IMR-90 (cell line): Measurements from ENCODE around the gene HS6ST2. TPM values are rescaled to one million over a fixed set of nuclear protein-coding genes. Genes with fewer than 3 reads are reported as not detected.

ENCODE experiments used
- ATAC-seq: fragments of 200-7000 bp; cut with Tn5 transposase; 2 replicates; pipeline ENCODE4 v1.9.1; 2020; ENCODE audit warnings: low read depth, mild to moderate bottlenecking, moderate library complexity
- BruUV-seq: library from RNA; stranded (reverse); fragments of 400-500 nt; replicated peaks from 2 replicates; lab custom pipeline; 2021; lab: Mats Ljungman, UMichigan
- CTCF ChIA-PET: fragments of 300-600 bp; formaldehyde crosslinking; extraction: SDS; loops from one replicate; lab custom pipeline; 2021; ENCODE audit warnings: antibody characterized with exemption; lab: Yijun Ruan, JAX
- POLR2A ChIA-PET: fragments of 300-600 bp; sonication (Branson Sonifier 250); formaldehyde crosslinking; loops from one replicate; lab custom pipeline; 2022; ENCODE audit warnings: antibody characterized with exemption; ENCODE audit not compliant: unreplicated experiment; lab: Charles Lee
- DNase-seq: peaks from one replicate; pipeline ENCODE4 v3.0.0; 2013
- H2AFZ ChIP-seq: replicated peaks from 2 replicates; pipeline ENCODE3; 2013; ENCODE audit warnings: low read length, mild to moderate bottlenecking; ENCODE audit not compliant: poor library complexity
- H2AK5ac ChIP-seq: 2 replicates; pipeline ENCODE4 v1.6.1; 2013; ENCODE audit warnings: low read depth, low read length, inconsistent platforms
- H2AK9ac ChIP-seq: replicated peaks from 2 replicates; pipeline ENCODE3; 2013; ENCODE audit warnings: mild to moderate bottlenecking, low read depth, low read length, moderate library complexity; ENCODE audit not compliant: poor library complexity
- H2BK120ac ChIP-seq: 2 replicates; pipeline ENCODE4 v1.6.1; 2013; ENCODE audit warnings: low read depth, low read length, inconsistent platforms
- H2BK15ac ChIP-seq: 3 replicates; pipeline ENCODE4 v1.6.1; 2013; ENCODE audit warnings: low read depth, low read length, inconsistent platforms
- H2BK20ac ChIP-seq: 2 replicates; pipeline ENCODE4 v1.6.1; 2013; ENCODE audit warnings: low read depth, mild to moderate bottlenecking, inconsistent platforms, low read length, moderate library complexity
- H2BK5ac ChIP-seq: 2 replicates; pipeline ENCODE4 v1.6.1; 2013; ENCODE audit warnings: mild to moderate bottlenecking, low read depth, low read length, inconsistent platforms; ENCODE audit not compliant: poor library complexity, severe bottlenecking
- H3K14ac ChIP-seq: replicated peaks from 2 replicates; pipeline ENCODE4 v1.6.1; 2013; ENCODE audit warnings: low read depth, low read length, inconsistent platforms
- H3K18ac ChIP-seq: 2 replicates; pipeline ENCODE4 v1.6.1; 2013; ENCODE audit warnings: low read depth, low read length, control low read depth
- H3K23ac ChIP-seq: 2 replicates; pipeline ENCODE4 v1.6.1; 2013; ENCODE audit warnings: low read depth, low read length, inconsistent platforms
- H3K27ac ChIP-seq: 2 replicates; pipeline ENCODE4 v1.5.1; 2013; ENCODE audit warnings: mild to moderate bottlenecking, control low read depth, low read length; ENCODE audit not compliant: insufficient read depth
- H3K27me3 ChIP-seq: 2 replicates; pipeline ENCODE4 v1.6.1; 2013; ENCODE audit warnings: low read length; ENCODE audit not compliant: control insufficient read depth, insufficient read depth
- H3K36me3 ChIP-seq: 2 replicates; pipeline ENCODE4 v1.6.1; 2013; ENCODE audit warnings: low read length, mixed read lengths; ENCODE audit not compliant: control insufficient read depth, insufficient read depth
- H3K4ac ChIP-seq: 2 replicates; pipeline ENCODE4 v1.6.1; 2013; ENCODE audit warnings: low read depth, low read length, inconsistent platforms
- H3K4me1 ChIP-seq: 2 replicates; pipeline ENCODE4 v1.6.1; 2013; ENCODE audit warnings: low read length, mixed read lengths; ENCODE audit not compliant: control insufficient read depth, insufficient read depth
- H3K4me2 ChIP-seq: 2 replicates; pipeline ENCODE4 v1.6.1; 2013; ENCODE audit warnings: low read depth, mild to moderate bottlenecking, control low read depth, low read length, moderate library complexity
- H3K4me3 ChIP-seq: 2 replicates; pipeline ENCODE4 v1.5.1; 2013; ENCODE audit warnings: low read depth, mild to moderate bottlenecking, control low read depth, low read length, moderate library complexity; ENCODE audit not compliant: insufficient read depth
- H3K56ac ChIP-seq: 2 replicates; pipeline ENCODE4 v1.6.1; 2013; ENCODE audit warnings: low read length, inconsistent platforms; ENCODE audit not compliant: insufficient read depth; ENCODE audit errors: extremely low read depth
- H3K79me1 ChIP-seq, 2 experiments: 2 replicates each; pipeline ENCODE4 v1.6.1; 2013; ENCODE audit warnings: low read length in 2 of 2, inconsistent platforms in 1 of 2, low read depth in 1 of 2
- H3K9ac ChIP-seq: 2 replicates; pipeline ENCODE4 v1.6.1; 2013; ENCODE audit warnings: low read depth, low read length, control low read depth
- H3K9me1 ChIP-seq: 2 replicates; pipeline ENCODE4 v1.6.1; 2013; ENCODE audit warnings: low read length, inconsistent platforms; ENCODE audit not compliant: insufficient read depth
- H3K9me3 ChIP-seq: 2 replicates; pipeline ENCODE4 v1.6.1; 2013; ENCODE audit warnings: low read length; ENCODE audit not compliant: control insufficient read depth, insufficient read depth
- H4K20me1 ChIP-seq: 2 replicates; pipeline ENCODE4 v1.6.1; 2013; ENCODE audit warnings: low read length, inconsistent platforms; ENCODE audit not compliant: insufficient read depth
- H4K5ac ChIP-seq: 2 replicates; pipeline ENCODE4 v1.6.1; 2013; ENCODE audit warnings: mild to moderate bottlenecking, low read depth, low read length, control low read depth
- H4K8ac ChIP-seq, 2 experiments: 2 replicates each; pipeline ENCODE4 v1.6.1; 2013; ENCODE audit warnings: low read depth in 2 of 2, low read length in 2 of 2, control low read depth in 1 of 2, inconsistent platforms in 1 of 2
- H4K91ac ChIP-seq: 2 replicates; pipeline ENCODE4 v1.6.1; 2013; ENCODE audit warnings: low read depth, low read length, inconsistent platforms; ENCODE audit not compliant: insufficient read depth
- CEBPB ChIP-seq: IDR thresholded peaks from 2 replicates; pipeline ENCODE4 v1.6.1; 2012; ENCODE audit warnings: low read depth, low read length, improper control_type of control experiment
- CTCF ChIP-seq: conservative IDR thresholded peaks from 2 replicates; pipeline ENCODE4 v1.5.1; 2012; ENCODE audit warnings: mild to moderate bottlenecking, low read depth, low read length, improper control_type of control experiment
- ELK1 ChIP-seq: fragments of 150-350 bp; IDR thresholded peaks from 2 replicates; pipeline ENCODE4 v1.6.1; 2016; ENCODE audit warnings: low read depth, mild to moderate bottlenecking, low read length, moderate library complexity, borderline replicate concordance
- FOS ChIP-seq: fragments of 150-350 bp; IDR thresholded peaks from 2 replicates; pipeline ENCODE4 v1.6.1; 2016; ENCODE audit warnings: low read depth, low read length
- MAFK ChIP-seq: IDR thresholded peaks from 2 replicates; pipeline ENCODE4 v1.6.1; 2012; ENCODE audit warnings: low read depth, low read length, improper control_type of control experiment
- MAZ ChIP-seq: IDR thresholded peaks from 2 replicates; pipeline ENCODE4 v1.6.1; 2012; ENCODE audit warnings: low read depth, mild to moderate bottlenecking, low read length, improper control_type of control experiment, moderate library complexity, borderline replicate concordance
- MXI1 ChIP-seq: IDR thresholded peaks from 2 replicates; pipeline ENCODE4 v1.6.1; 2012; ENCODE audit warnings: low read depth, mild to moderate bottlenecking, low read length, moderate library complexity, borderline replicate concordance
- POLR2A ChIP-seq: IDR thresholded peaks from 2 replicates; pipeline ENCODE4 v1.6.1; 2012; ENCODE audit warnings: mild to moderate bottlenecking, low read depth, low read length
- RCOR1 ChIP-seq: IDR thresholded peaks from 2 replicates; pipeline ENCODE4 v1.6.1; 2012; ENCODE audit warnings: mild to moderate bottlenecking, low read length, improper control_type of control experiment; ENCODE audit not compliant: insufficient replicate concordance
- RFX5 ChIP-seq: IDR thresholded peaks from 2 replicates; pipeline ENCODE4 v1.8.0; 2012; ENCODE audit warnings: low read depth, mild to moderate bottlenecking, low read length, moderate library complexity
- SMC3 ChIP-seq: fragments of 150-350 bp; IDR thresholded peaks from 2 replicates; pipeline ENCODE4 v1.6.1; 2016; ENCODE audit warnings: low read depth, mild to moderate bottlenecking, antibody characterized with exemption, low read length, moderate library complexity
- dilution Hi-C: fragments of 300-500 bp; cut with HindIII; formaldehyde crosslinking; loops from one replicate; pipeline ENCODE4 v1.14.3; 2018; ENCODE audit warnings: low sequenced_read_pairs; ENCODE audit not compliant: unreplicated experiment
- in situ Hi-C: fragments of 300-500 bp; cut with MboI; formaldehyde crosslinking; loops from 3 replicates; pipeline ENCODE4 v1.14.3; 2019; ENCODE audit warnings: low sequenced_read_pairs, inconsistent platforms, mixed read lengths
- intact Hi-C: fragments of 100-400 bp; cut with micrococcal nuclease; formaldehyde crosslinking; loops from 2 replicates; pipeline ENCODE4 v1.10.0; 2022
- polyA plus RNA-seq, 3 experiments: library from polyadenylated mRNA; depleted of rRNA; stranded (reverse); fragments of >200 nt; gene quantifications; 2 replicates each; pipeline ENCODE4 v1.2.3, GENCODE V29; 2012; ENCODE audit warnings: low replicate concordance in 1 of 3
- total RNA-seq: library from RNA; depleted of rRNA; stranded (reverse); fragments of >200 nt; gene quantifications from 2 replicates; pipeline ENCODE4 v1.2.3, GENCODE V29; 2012

HS6ST2 gene
- total and polyA plus RNA-seq, 2 of the 4 experiments (the other 2 are of a cell fraction), result not detected

- in situ Hi-C loops, result loop anchor here (10.0 to 25.0 kb wide), 3 partner anchors 345 to 802 kb away; no protein-coding TSS in a partner anchor
- no peak overlapping the region for H2BK5ac ChIP-seq
Observed at GRCh38 chrX:132639446-132639845, 319.0 kb downstream of the HS6ST2 start.

More at GRCh38 chrX:132639446-132639845, 319.0 kb downstream of the HS6ST2 start:
- Histone ChIP-seq H3K27me3 (peaks cover 12% of the 10 kb centered on the region), H4K91ac (no peak overlapping the region), H3K4me3 (no peak overlapping the region), H3K18ac (no peak overlapping the region), H3K79me1 (no peaks in the 10 kb centered on the region), H4K20me1 (no peaks in the 10 kb centered on the region), H3K27ac (no peak overlapping the region), H3K9me3 (no peaks in the 10 kb centered on the region), H2BK15ac (no peak overlapping the region), H2AFZ (no peak overlapping the region), H3K23ac (no peak overlapping the region), H3K4me2 (no peak overlapping the region), H3K36me3 (no peaks in the 10 kb centered on the region), H2BK20ac (no peak overlapping the region), H3K9me1 (no peaks in the 10 kb centered on the region), H3K4ac (no peak overlapping the region), H3K9ac (no peak overlapping the region), H4K8ac (no peak overlapping the region), H2AK5ac (no peak overlapping the region), H4K5ac (no peak overlapping the region), H3K4me1 (no peaks in the 10 kb centered on the region), H2BK120ac (no peak overlapping the region), H3K56ac (no peak overlapping the region), H2AK9ac (no peak overlapping the region), H3K14ac (no peak overlapping the region)
- ATAC-seq, result no peak
- POLR2A ChIA-PET, result no interaction called here
- CTCF ChIA-PET, result no interaction called here
- DNase-seq, result no peak
- no TSS peak for BruUV-seq
- TF ChIP-seq SMC3 (no peak), RFX5 (no peak), MAFK (no peak), CTCF (no peak), FOS (no peak), RCOR1 (no peak), MAZ (no peak), ELK1 (no peak), MXI1 (no peak), POLR2A (no peak), CEBPB (no peak)
- intact Hi-C loops, result loop anchor here (10.0 kb wide), 1 partner anchor 1035 kb away; no protein-coding TSS in a partner anchor
- dilution Hi-C loops, result no loop called here
